ENCODE measurements around the gene HS1BP3. TPM values are rescaled to one million over a fixed set of nuclear protein-coding genes. Genes with fewer than 3 reads are reported as not detected.
A peak's percentile ranks its signal among the peaks of the same experiment; 100 is the strongest.

HS1BP3 gene
- total and polyA plus RNA-seq, 2 of the 4 experiments (the other 2 are of a cell fraction), result 9.0 to 14.8 TPM

GRCh38 chr2:20663196-20664070 lies 12.5 kb upstream of the HS1BP3 start:
- Histone ChIP-seq H2AFZ (replicated peaks; ENCODE audit: low read length, poor library complexity) (peak overlapping the region; percentile 43), H3K27ac (ENCODE audit: insufficient read depth, low read length) (no peak overlapping the region), H3K27me3 (ENCODE audit: control insufficient read depth, insufficient read depth, low read length) (peaks cover 77% of the 10 kb centered on the region), H3K36me3 (ENCODE audit: control insufficient read depth, insufficient read depth, low read length) (no peaks in the 10 kb centered on the region), H4K91ac (ENCODE audit: insufficient read depth, low read depth, low read length) (no peak overlapping the region), H3K4me2 (ENCODE audit: low read depth, low read length) (no peak overlapping the region), H2BK20ac (ENCODE audit: low read depth, low read length) (no peak overlapping the region), H3K9me3 (ENCODE audit: control insufficient read depth, insufficient read depth, low read length) (no peaks in the 10 kb centered on the region), H2BK15ac (ENCODE audit: low read depth, low read length) (no peak overlapping the region), H3K4me1 (ENCODE audit: control insufficient read depth, insufficient read depth, low read length) (peaks cover 5% of the 10 kb centered on the region; the same call in 1 of the 2 replicates), H3K9me1 (ENCODE audit: insufficient read depth, low read length) (no peaks in the 10 kb centered on the region), H2BK5ac (ENCODE audit: low read depth, low read length, poor library complexity, severe bottlenecking) (no peak overlapping the region), H3K4ac (ENCODE audit: low read depth, low read length) (no peak overlapping the region), H4K5ac (ENCODE audit: low read depth, low read length) (no peak overlapping the region), H4K20me1 (ENCODE audit: insufficient read depth, low read length) (peaks cover 16% of the 10 kb centered on the region), H4K8ac (ENCODE audit: low read depth in 2 of 2, low read length in 2 of 2) (no peak overlapping the region), H3K4me3 (ENCODE audit: insufficient read depth, low read depth, low read length) (no peak overlapping the region), H2BK120ac (ENCODE audit: low read depth, low read length) (no peak overlapping the region), H3K14ac (replicated peaks; ENCODE audit: low read depth, low read length) (no peak overlapping the region), H3K23ac (ENCODE audit: low read depth, low read length) (no peak overlapping the region), H2AK5ac (ENCODE audit: low read depth, low read length) (no peak overlapping the region), H3K79me1 (ENCODE audit: low read depth in 1 of 2, low read length in 2 of 2) (no peaks in the 10 kb centered on the region), H2AK9ac (replicated peaks; ENCODE audit: low read depth, low read length, poor library complexity) (no peak overlapping the region), H3K9ac (ENCODE audit: low read depth, low read length) (no peak overlapping the region), H3K18ac (ENCODE audit: low read depth, low read length) (no peak overlapping the region), H3K56ac (ENCODE audit: extremely low read depth, insufficient read depth, low read length) (no peak overlapping the region)
- BruUV-seq (replicated peaks), result no TSS peak
- dilution Hi-C loops (cut with HindIII; ENCODE audit: low sequenced_read_pairs, unreplicated experiment), result no loop called here
- 20% methylated on average over 1 of the region's 7 CpGs; no CpG with 5 or more reads in 1 of the 2 experiments for WGBS, 2 experiments (ENCODE audit: extremely low coverage in 2 of 2, insufficient read length in 1 of 2)
- DNase-seq, result no peak
- ChIA-PET POLR2A (ENCODE audit: unreplicated experiment) (no interaction called here), CTCF (interaction anchor here (1.2 kb wide), 1 partner anchor 119 kb away, joined by 3 read pairs; no protein-coding TSS in a partner anchor)
- in situ Hi-C loops (cut with MboI; ENCODE audit: low sequenced_read_pairs), result loop anchor here (5.0 to 25.0 kb wide), 2 partner anchors 299 to 1099 kb away; no protein-coding TSS in a partner anchor
- ATAC-seq (ENCODE audit: low read depth), result no peak
- no peak for TF ChIP-seq MAZ (IDR thresholded peaks at IDR 0.05; ENCODE audit: borderline replicate concordance, low read depth, low read length)
- intact Hi-C loops (cut with micrococcal nuclease), result loop anchor here (5.0 kb wide), 1 partner anchor 454 kb away; no protein-coding TSS in a partner anchor
